ENCODE data around the gene TOP2B.

Gene TOP2B

GRCh38 chr3:25697553-25697952, 32.8 kb upstream of the TOP2B start:
- no peak overlapping the region for H3K4me3 ChIP-seq (replicated peaks; ENCODE audit: low read depth, low read length)
- TF ChIP-seq, protein P1, sequence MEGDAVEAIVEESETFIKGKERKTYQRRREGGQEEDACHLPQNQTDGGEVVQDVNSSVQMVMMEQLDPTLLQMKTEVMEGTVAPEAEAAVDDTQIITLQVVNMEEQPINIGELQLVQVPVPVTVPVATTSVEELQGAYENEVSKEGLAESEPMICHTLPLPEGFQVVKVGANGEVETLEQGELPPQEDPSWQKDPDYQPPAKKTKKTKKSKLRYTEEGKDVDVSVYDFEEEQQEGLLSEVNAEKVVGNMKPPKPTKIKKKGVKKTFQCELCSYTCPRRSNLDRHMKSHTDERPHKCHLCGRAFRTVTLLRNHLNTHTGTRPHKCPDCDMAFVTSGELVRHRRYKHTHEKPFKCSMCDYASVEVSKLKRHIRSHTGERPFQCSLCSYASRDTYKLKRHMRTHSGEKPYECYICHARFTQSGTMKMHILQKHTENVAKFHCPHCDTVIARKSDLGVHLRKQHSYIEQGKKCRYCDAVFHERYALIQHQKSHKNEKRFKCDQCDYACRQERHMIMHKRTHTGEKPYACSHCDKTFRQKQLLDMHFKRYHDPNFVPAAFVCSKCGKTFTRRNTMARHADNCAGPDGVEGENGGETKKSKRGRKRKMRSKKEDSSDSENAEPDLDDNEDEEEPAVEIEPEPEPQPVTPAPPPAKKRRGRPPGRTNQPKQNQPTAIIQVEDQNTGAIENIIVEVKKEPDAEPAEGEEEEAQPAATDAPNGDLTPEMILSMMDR (IDR thresholded peaks at IDR 0.05; ENCODE audit: low read length, missing control alignments), result no peak
- DNase-seq (ENCODE audit: low read depth), result peak; percentile 1

DNA sequence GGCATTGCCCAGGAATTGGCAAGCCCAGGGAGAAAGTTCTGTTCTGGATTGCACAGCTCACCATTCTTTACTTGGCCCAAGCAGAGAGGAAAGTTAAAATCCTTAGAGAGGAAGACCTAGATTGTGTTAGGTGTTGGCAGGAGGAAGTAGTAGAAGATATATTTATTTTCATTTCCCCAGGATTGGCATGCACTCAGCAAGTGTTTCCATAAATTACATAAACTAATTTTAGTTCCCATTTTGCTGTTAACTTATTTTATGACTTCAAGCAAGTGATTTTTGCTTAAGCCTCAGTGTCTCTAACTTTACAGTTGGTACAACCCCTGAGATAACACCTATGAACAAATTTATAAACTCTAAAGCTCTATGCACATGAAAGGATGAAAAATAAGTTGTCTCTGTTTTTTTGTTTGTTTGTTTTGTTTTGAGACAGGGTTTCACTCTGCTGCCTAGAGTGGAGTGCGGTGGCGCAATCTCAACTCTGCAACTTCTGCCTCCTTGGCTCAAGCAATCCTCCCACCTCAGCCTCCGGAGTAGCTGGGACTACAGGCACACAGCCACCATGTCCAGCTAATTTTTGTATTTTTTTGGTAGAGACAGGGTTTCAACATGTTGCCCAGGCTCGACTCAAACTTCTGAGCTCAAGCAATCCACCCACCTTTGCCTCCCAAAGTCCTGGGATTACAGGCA, 31.2 kb upstream of the TOP2B start:
- no peak overlapping the region for H3K4me3 ChIP-seq (replicated peaks; ENCODE audit: low read depth, low read length)
- TF ChIP-seq, protein P1 (IDR thresholded peaks at IDR 0.05; ENCODE audit: low read length, missing control alignments), result no peak
- no peak for DNase-seq (ENCODE audit: low read depth)

DNA sequence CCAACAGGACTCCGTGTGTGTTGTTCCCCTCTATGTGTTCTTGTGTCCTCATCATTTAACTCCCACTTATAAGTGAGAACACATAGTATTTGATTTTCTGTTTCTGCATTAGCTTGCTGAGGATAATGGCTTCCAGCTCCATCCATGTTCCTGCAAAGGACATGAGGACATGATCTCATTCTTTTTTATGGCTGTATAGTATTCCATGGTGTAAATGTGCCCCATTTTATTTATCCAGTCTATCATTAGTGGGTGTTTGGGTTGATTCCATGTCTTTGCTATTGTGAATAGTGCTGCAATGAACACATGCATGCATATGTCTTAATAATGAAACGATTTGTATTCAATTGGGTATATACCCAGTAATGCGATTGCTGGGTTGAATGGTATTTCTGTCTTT, 28.5 kb upstream of the TOP2B start:
- TF ChIP-seq, protein P1 (IDR thresholded peaks at IDR 0.05; ENCODE audit: low read length, missing control alignments), result no peak
- no peak overlapping the region for H3K4me3 ChIP-seq (replicated peaks; ENCODE audit: low read depth, low read length)
- DNase-seq (ENCODE audit: low read depth), result no peak

- H3K4me3 ChIP-seq (replicated peaks; ENCODE audit: low read depth, low read length), result no peak overlapping the region
- DNase-seq (ENCODE audit: low read depth), result no peak
- TF ChIP-seq, protein P1 (IDR thresholded peaks at IDR 0.05; ENCODE audit: low read length, missing control alignments), result no peak
Observed at GRCh38 chr3:25692341-25692740, 27.6 kb upstream of the TOP2B start.

- no peak for DNase-seq (ENCODE audit: low read depth)
- TF ChIP-seq, protein P1 (IDR thresholded peaks at IDR 0.05; ENCODE audit: low read length, missing control alignments), result no peak
- H3K4me3 ChIP-seq (replicated peaks; ENCODE audit: low read depth, low read length), result no peak overlapping the region
Observed at GRCh38 chr3:25690768-25691533, 26.2 kb upstream of the TOP2B start.

DNA sequence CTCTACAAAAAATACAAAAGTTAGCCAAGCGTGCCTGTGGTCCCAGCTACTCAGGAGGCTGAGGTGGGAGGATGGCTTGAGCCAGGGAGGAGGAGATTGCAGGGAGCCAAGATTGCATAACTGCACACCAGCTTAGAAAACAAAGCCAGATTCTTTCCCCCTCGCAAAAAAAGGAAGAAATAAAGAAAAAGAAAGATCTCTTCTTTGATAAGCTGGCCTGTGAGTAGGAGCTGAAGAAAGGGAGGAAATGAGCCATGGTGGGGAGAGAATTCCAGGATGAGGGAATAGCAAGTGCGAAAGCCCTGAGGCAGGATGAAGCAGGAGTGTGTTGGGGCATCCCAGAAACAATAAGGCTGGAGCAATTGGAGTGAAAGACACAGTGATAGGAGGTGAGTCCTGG, 24.5 kb upstream of the TOP2B start:
- TF ChIP-seq, protein P1 (IDR thresholded peaks at IDR 0.05; ENCODE audit: low read length, missing control alignments), result no peak
- no peak overlapping the region for H3K4me3 ChIP-seq (replicated peaks; ENCODE audit: low read depth, low read length)
- DNase-seq (ENCODE audit: low read depth), result peak; percentile 69
